ENCODE measurements around the gene ABCG1. TPM values are rescaled to one million over a fixed set of nuclear protein-coding genes. Genes with fewer than 3 reads are reported as not detected.

Gene ABCG1
- total and polyA plus RNA-seq, 4 experiments from 2014 or later = 1.5 to 19.6 (median 9.5) TPM

DNA sequence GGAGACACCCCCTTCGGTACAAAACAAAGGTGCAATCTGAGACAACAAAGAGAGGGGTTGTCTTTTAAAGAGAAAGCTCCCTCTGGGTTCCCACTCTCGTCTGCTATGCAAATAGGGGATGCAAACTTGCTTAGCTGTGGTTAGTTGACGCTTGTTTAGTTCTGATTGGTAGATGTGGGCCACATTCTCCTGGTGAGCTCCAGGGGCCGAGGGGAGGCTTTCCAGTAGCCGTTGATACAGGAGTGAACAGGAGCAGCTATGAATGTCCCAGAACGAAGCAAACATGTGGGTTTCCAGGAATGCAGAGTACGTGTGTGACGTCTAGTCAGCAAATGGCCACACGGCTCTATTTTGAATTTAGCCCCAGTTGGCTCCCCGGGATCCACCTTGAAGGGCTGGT lies 117.1 kb downstream of the ABCG1 start:
- Histone ChIP-seq H3K9me3 (ENCODE audit: control insufficient read depth in 1 of 2, low read length in 2 of 2) (peaks cover 0 to 4% of the 10 kb centered on the region in 2 donors), H3K27me3 (ENCODE audit: insufficient read depth, low read length) (no peaks in the 10 kb centered on the region), H3K27ac (ENCODE audit: low read depth, low read length) (no peak overlapping the region), H3K4me3 (ENCODE audit: low read length in 2 of 2) (no peak overlapping the region), H3K4me1 (ENCODE audit: insufficient read depth, low read length) (peaks cover 10% of the 10 kb centered on the region), H3K36me3 (ENCODE audit: insufficient read depth, low read length) (no peaks in the 10 kb centered on the region)
- ChIA-PET POLR2A (ENCODE audit: partially characterized antibody) (interaction anchor here (2.5 kb wide), 1 partner anchor 89 kb away, joined by 8 read pairs; no protein-coding TSS in a partner anchor), CTCF (ENCODE audit: partially characterized antibody) (interaction anchor here (1.6 to 4.0 kb wide), 6 partner anchors 26 to 190 kb away, joined by 4 to 60 read pairs (median 9); no protein-coding TSS in a partner anchor)
- Mint-ChIP-seq H3K27me3 (peaks cover 2 to 4% of the 10 kb centered on the region in 2 donors), H3K9me3 (peaks cover 7 to 19% (median 14%) of the 10 kb centered on the region in 8 donors), H3K27ac (no peak overlapping the region), H3K4me1 (peaks cover 5 to 14% (median 8%) of the 10 kb centered on the region in 4 donors), H3K36me3 (peaks cover 0 to 8% of the 10 kb centered on the region in 2 donors), H3K4me3 (no peak overlapping the region)
- DNase-seq = no peak
- intact Hi-C loops (cut with micrococcal nuclease) = no loop called here

DNA sequence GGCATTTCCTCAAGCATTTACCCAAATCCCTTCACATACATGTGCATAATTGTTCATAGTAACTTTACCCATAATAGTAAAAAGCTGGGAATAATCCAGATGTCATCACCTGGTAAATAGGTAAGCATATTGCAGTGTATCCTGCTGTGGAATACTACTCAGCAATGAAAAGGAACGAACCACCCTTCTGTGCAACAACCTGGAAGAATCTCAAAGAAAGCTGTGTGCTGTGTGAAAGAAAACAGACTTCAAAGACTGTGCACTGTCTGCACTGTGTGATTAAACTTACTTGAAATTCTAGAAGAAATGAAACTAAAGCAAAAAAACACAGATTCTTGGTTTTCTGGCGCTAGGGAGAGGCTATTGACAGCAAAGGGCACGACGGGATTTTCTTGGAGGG lies 118.3 kb downstream of the ABCG1 start:
- H3K9me3 ChIP-seq (ENCODE audit: control insufficient read depth in 1 of 2, low read length in 2 of 2) = peaks cover 0 to under 1% of the 10 kb centered on the region in 2 donors
- no peak for DNase-seq
- POLR2A ChIA-PET (ENCODE audit: partially characterized antibody) = interaction anchor here (0.5 to 2.5 kb wide), 7 partner anchors 67 to 159 kb away, joined by 3 to 13 read pairs (median 4); partner anchors contain the start of genes RSPH1 and UBASH3A
- peak overlapping the region in 1 of 7 donors; percentile 82 for H3K27ac Mint-ChIP-seq
- intact Hi-C loops (cut with micrococcal nuclease) = no loop called here
- no peak overlapping the region for H3K27ac ChIP-seq (ENCODE audit: low read depth, low read length)
- CTCF ChIA-PET (ENCODE audit: partially characterized antibody) = interaction anchor here (1.0 to 4.0 kb wide), 17 partner anchors 12 to 201 kb away, joined by 3 to 60 read pairs (median 7); partner anchors contain the start of gene UBASH3A
- peaks cover 5 to 14% (median 8%) of the 10 kb centered on the region in 4 donors for H3K4me1 Mint-ChIP-seq
- no peaks in the 10 kb centered on the region for H3K27me3 ChIP-seq (ENCODE audit: insufficient read depth, low read length)
- H3K4me3 ChIP-seq (ENCODE audit: low read length in 2 of 2) = no peak overlapping the region
- H3K9me3 Mint-ChIP-seq = peaks cover 0 to 7% (median 2%) of the 10 kb centered on the region in 8 donors
- no peaks in the 10 kb centered on the region for H3K36me3 ChIP-seq (ENCODE audit: insufficient read depth, low read length)
- H3K27me3 Mint-ChIP-seq = peaks cover 2 to 4% of the 10 kb centered on the region in 2 donors
- H3K36me3 Mint-ChIP-seq = no peaks in the 10 kb centered on the region
- H3K4me1 ChIP-seq (ENCODE audit: insufficient read depth, low read length) = peaks cover 10% of the 10 kb centered on the region
- peak overlapping the region in 2 of 8 donors; percentile 11 to 41 for H3K4me3 Mint-ChIP-seq

DNA sequence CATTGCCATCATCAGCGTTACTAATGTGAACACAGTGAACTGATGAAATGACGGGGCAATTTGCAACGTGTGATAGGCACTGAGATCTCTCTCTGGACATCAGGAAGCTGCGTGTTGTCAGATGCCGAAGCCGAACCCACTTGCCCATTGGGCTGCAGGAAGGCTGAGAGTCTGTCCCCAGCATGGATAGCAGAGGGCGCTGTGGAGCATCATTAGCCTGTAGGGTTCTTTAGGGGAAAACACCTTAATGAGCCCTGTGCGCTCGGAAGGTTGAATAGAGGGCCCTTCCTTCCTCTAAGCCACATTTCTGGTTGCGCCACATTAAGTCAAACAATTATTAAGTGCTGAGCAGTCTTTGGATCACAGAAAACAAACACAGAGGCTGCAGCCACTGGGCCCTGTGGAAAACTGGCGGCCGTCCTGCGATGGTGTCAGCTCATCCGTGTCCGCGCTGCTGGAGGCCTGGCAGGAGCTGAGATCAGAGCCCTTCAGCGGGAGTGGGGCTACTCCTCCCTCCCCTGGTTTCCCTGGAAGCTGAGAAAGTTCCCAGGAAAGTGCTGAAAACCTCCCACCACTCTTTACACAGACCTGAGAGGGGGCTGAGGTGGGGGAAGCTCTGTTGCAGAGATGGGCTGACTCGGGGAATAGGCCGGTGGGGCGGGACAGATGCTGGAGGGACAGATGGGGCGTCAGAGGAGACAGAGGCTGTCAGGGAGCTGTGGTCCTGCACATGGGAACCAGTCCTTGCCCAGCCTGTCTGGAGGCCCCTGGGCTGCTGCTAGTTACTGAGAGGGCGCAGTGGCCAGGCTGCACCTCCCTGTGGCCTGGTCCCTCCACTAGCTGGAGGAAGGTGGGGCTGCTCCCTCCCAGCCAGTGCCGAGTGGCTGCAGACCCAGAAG lies 119.1 kb downstream of the ABCG1 start:
- peaks cover 2 to 4% of the 10 kb centered on the region in 2 donors for H3K27me3 Mint-ChIP-seq
- POLR2A ChIA-PET (ENCODE audit: partially characterized antibody) = interaction anchor here (0.5 to 2.5 kb wide), 9 partner anchors 23 to 158 kb away, joined by 3 to 13 read pairs (median 4); partner anchors contain the start of genes RSPH1 and UBASH3A

DNA sequence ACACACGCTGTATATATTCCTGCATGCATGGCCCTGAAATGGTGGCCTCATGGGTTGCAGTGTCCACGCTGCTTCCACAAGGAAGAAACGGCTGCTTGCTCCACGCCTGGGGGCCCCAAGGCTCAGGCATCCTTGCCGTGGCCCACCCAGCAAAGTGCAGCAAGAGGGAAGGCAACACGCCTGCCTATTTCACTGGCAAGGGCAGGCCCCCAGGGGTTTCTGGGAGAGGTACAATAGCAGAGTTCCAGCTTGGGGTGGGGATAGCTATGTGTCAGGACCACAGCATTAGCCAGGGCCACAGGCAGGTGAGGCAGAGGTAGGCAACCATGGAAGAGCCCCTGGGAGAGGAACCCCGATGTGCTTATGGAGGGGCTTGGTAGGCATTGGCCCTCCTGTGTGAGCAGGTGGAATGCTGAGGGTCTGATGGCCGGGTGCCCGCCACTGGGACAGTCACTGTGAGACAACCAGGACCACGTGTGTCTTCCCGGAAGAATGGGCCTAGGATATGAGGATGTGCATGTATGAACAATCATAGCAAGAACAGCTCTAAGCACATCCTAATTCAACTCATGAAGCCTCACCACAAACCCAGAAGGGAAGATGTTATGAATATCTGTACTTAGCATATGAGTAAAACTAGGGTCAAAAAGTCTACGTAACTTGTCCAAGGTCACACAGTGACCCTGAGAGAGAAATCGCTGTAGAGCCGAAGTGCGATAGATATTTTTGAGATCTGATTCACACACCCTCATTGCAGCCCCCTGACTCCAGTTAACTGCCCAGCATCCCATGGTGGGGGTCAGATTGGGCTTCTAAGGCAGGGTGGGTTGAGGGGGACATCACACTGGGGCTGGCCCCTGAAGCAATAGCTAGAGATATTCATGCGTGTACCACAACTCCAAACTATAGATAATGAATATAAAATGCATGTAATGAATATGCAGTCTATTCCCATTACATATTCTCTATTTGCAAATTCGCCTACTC lies 120.1 kb downstream of the ABCG1 start:
- H3K27ac Mint-ChIP-seq = peak overlapping the region in 1 of 7 donors; percentile 32
- DNase-seq = no peak
- Histone ChIP-seq H3K27me3 (ENCODE audit: insufficient read depth, low read length) (no peaks in the 10 kb centered on the region), H3K4me3 (ENCODE audit: low read length in 2 of 2) (no peak overlapping the region), H3K9me3 (ENCODE audit: control insufficient read depth in 1 of 2, low read length in 2 of 2) (no peaks in the 10 kb centered on the region), H3K36me3 (ENCODE audit: insufficient read depth, low read length) (no peaks in the 10 kb centered on the region), H3K4me1 (ENCODE audit: insufficient read depth, low read length) (peaks cover 10% of the 10 kb centered on the region), H3K27ac (ENCODE audit: low read depth, low read length) (no peak overlapping the region)
- H3K36me3 Mint-ChIP-seq = no peaks in the 10 kb centered on the region
- H3K27me3 Mint-ChIP-seq = peaks cover 0 to 4% of the 10 kb centered on the region in 2 donors
- intact Hi-C loops (cut with micrococcal nuclease) = loop anchor here (1.0 kb wide), 2 partner anchors 86 to 111 kb away; no protein-coding TSS in a partner anchor
- peaks cover 0 to 2% (median 0%) of the 10 kb centered on the region in 8 donors for H3K9me3 Mint-ChIP-seq
- peaks cover 5 to 14% (median 8%) of the 10 kb centered on the region in 4 donors for H3K4me1 Mint-ChIP-seq
- ChIA-PET POLR2A (ENCODE audit: partially characterized antibody) (interaction anchor here (1.1 to 2.0 kb wide), 5 partner anchors 66 to 157 kb away, joined by 3 to 13 read pairs (median 4); partner anchors contain the start of genes RSPH1 and UBASH3A), CTCF (ENCODE audit: partially characterized antibody) (interaction anchor here (0.5 to 4.0 kb wide), 17 partner anchors 10 to 255 kb away, joined by 3 to 60 read pairs (median 4); partner anchors contain the start of gene UBASH3A)
- no peak overlapping the region for H3K4me3 Mint-ChIP-seq

More for the DNA sequence above, 119.1 kb downstream of the ABCG1 start:
- Mint-ChIP-seq H3K9me3 (peaks cover 0 to 2% (median 0%) of the 10 kb centered on the region in 8 donors), H3K4me3 (peak overlapping the region in 3 of 8 donors; percentile 7 to 41 (median 38)), H3K36me3 (no peaks in the 10 kb centered on the region), H3K27ac (peak overlapping the region in 6 of 7 donors; percentile 18 to 82 (median 50)), H3K4me1 (peaks cover 5 to 14% (median 8%) of the 10 kb centered on the region in 4 donors)
- H3K4me1 ChIP-seq (ENCODE audit: insufficient read depth, low read length) = peaks cover 10% of the 10 kb centered on the region
- intact Hi-C loops (cut with micrococcal nuclease) = loop anchor here (1.0 kb wide), 2 partner anchors 87 to 112 kb away; no protein-coding TSS in a partner anchor
- H3K27me3 ChIP-seq (ENCODE audit: insufficient read depth, low read length) = no peaks in the 10 kb centered on the region
- H3K4me3 ChIP-seq (ENCODE audit: low read length in 2 of 2) = no peak overlapping the region
- DNase-seq = peak; percentile 74 to 81 (median 78)
- no peak overlapping the region for H3K27ac ChIP-seq (ENCODE audit: low read depth, low read length)
- no peaks in the 10 kb centered on the region for H3K36me3 ChIP-seq (ENCODE audit: insufficient read depth, low read length)
- H3K9me3 ChIP-seq (ENCODE audit: control insufficient read depth in 1 of 2, low read length in 2 of 2) = no peaks in the 10 kb centered on the region
- CTCF ChIA-PET (ENCODE audit: partially characterized antibody) = interaction anchor here (0.5 to 4.0 kb wide), 22 partner anchors 11 to 200 kb away, joined by 3 to 60 read pairs (median 5); partner anchors contain the start of gene UBASH3A

DNA sequence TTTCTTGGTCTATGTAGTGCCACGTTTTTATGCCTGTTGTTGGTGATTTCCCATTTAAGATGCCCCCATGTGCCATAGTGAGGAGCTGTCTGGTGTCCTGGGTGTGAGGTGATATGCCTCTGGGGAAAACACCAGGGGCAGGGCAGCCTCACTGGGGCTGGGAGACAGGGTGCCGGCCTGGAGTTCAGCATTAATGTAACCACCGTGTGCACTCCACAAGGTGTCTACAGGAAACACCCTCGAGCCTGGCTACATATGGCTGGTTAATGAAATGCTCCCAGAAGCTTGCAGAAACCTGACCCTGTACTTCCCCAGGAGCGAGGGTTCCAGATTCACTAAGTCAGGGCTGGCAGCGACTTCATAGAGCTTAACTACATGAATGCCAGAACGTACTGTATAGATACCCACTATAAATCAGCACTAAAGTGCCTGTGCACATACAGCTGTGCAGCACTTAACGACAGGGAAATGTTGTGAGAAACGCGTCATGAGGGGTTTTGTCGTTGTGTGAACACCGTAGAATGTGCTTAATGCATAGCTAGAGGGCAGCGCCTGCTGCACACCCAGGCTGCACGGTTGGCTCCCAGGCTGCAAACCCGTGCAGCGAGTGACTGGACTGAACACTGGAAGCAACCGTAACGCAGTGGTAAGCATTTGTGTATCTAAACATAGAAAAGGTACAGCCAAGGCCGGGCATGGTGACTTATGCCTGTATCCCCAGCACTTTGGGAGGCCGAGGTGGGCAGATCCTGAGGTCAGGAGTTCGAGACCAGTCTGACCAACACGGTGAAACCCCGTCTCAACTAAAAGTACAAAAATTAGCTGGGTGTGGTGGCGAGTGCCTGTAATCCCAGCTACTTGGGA lies 121.5 kb downstream of the ABCG1 start:
- Histone ChIP-seq H3K36me3 (ENCODE audit: insufficient read depth, low read length) (no peaks in the 10 kb centered on the region), H3K27me3 (ENCODE audit: insufficient read depth, low read length) (no peaks in the 10 kb centered on the region), H3K27ac (ENCODE audit: low read depth, low read length) (no peak overlapping the region), H3K4me3 (ENCODE audit: low read length in 2 of 2) (no peak overlapping the region), H3K9me3 (ENCODE audit: control insufficient read depth in 1 of 2, low read length in 2 of 2) (no peaks in the 10 kb centered on the region), H3K4me1 (ENCODE audit: insufficient read depth, low read length) (peaks cover 10% of the 10 kb centered on the region)
- H3K9me3 Mint-ChIP-seq = peaks cover 0 to 2% (median 0%) of the 10 kb centered on the region in 8 donors
- H3K4me3 Mint-ChIP-seq = no peak overlapping the region
- H3K27ac Mint-ChIP-seq = no peak overlapping the region
- intact Hi-C loops (cut with micrococcal nuclease) = no loop called here
- H3K4me1 Mint-ChIP-seq = peaks cover 5 to 14% (median 8%) of the 10 kb centered on the region in 4 donors
- CTCF ChIA-PET (ENCODE audit: partially characterized antibody) = interaction anchor here (0.6 to 1.5 kb wide), 6 partner anchors 41 to 254 kb away, joined by 3 to 4 read pairs (median 4); partner anchors contain the start of gene UBASH3A
- no peak for DNase-seq
- POLR2A ChIA-PET (ENCODE audit: partially characterized antibody) = no interaction called here
- H3K36me3 Mint-ChIP-seq = no peaks in the 10 kb centered on the region
- peaks cover 0 to 4% of the 10 kb centered on the region in 2 donors for H3K27me3 Mint-ChIP-seq
